GM18498 (cell line): ENCODE results near the gene QPCTL.
"Not testable (repeated sequence)": the region's sequence is repeated elsewhere in the genome, so short reads cannot be mapped to it uniquely, and the experiment has no call there.

Experiments used
- ATAC-seq: cut with Tn5 transposase; IDR thresholded peaks from one replicate; pipeline ENCODE4 v1.9.1; 2021; ENCODE audit warnings: mild to moderate bottlenecking, moderate library complexity; ENCODE audit not compliant: unreplicated experiment

The QPCTL gene

DNA sequence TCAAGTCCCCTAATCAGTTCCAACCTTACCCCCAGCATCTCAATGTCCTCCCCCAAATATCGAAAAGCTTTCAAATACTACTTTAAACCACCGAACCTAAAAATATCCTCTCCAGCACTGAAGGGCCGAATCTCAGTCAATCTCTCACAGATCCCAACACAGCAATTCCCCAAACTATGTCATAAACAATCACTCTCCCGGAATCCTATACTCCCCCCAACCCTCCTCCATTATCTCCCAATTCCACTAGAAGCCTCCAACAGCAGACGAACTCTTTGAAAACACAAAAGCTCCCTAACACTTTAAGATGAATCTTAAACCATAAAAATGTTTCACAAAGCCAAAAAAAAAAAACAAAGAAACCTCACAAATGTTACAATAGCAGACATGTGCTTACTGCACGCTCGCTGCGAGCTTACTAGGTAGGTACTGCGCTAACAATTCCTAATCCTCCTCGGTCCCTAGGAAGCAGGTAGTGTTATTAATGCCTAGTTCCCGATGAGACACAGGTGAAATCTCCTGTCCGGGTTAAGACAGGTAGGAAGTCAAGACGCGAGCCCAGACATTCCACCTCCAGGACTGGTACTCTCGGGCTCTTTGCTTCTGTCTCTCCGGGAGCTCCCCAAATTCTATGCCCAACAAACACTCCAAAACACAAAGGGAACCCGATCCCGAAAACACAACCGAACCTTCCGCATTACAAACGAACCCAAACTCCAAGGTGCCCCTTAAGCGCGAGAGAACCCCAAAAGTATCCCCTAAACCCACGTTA is 24.1 kb downstream of the QPCTL start:
- ATAC-seq = peak; percentile 2

DNA sequence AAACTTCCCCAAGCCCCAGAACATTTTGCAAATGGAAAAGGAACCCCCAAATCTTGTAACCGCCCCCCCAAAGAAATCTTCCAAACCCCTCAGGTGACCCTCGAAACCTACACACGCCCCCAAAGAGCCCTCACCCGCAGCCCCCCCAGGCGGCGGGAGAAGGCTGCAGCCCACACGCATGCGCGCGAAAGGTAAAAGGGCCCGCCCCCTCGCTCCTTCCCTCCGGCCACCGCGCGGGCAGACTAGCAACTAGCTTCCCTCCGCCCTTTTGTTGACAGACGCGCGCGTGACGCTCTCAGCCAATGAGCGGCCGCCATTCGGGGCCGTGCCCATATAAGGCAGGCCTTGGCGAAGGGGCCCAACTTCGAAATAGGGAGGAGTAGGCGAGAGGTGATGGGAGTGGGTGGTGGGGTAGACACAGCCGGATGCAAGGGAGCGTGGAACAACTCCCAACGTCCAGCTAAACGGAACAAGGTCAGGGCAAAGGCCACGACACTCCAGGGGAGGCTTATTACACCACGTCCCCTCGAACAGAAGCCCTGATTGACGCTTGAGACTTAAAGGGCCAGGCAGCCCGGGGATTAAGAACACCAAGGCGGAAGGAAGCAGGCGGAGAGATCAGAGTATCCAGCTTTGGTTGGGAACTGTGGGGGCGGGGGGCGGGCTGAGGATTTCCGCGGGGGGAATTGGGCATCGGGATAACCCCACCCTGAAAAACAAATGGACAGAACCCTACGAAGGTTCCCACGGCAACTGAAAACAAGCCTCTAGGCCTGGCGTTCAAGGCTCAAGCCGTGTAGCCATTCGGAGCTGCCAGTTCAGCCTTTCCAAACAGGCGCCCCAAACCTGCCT is 24.9 kb downstream of the QPCTL start:
- ATAC-seq = peak; percentile 90

- no peak for ATAC-seq
These were observed 25.7 kb downstream of the QPCTL start for GRCh38 chr19:45717983-45718650.

GRCh38 chr19:45720065-45720464 is 27.6 kb downstream of the QPCTL start:
- ATAC-seq = not testable (repeated sequence)

DNA sequence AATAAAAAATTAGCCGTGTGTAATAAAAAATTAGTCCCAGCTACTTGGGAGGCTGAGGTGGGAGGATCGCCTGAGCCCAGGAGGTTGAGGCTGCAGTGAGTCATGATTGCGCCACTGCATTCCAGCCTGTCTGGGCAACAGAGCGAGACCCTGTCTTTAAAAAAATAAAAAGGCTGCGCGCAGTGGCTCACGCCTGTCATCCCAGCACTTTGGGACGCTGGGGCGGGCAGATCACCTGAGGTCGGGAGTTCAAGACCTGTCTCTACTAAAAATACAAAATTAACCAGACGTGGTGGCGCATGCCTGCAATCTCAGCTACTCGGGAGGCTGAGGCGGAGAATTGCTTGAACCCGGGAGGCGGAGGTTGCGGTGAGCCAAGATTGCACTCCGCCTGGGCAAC is 36.2 kb downstream of the QPCTL start:
- not testable (repeated sequence) for ATAC-seq

DNA sequence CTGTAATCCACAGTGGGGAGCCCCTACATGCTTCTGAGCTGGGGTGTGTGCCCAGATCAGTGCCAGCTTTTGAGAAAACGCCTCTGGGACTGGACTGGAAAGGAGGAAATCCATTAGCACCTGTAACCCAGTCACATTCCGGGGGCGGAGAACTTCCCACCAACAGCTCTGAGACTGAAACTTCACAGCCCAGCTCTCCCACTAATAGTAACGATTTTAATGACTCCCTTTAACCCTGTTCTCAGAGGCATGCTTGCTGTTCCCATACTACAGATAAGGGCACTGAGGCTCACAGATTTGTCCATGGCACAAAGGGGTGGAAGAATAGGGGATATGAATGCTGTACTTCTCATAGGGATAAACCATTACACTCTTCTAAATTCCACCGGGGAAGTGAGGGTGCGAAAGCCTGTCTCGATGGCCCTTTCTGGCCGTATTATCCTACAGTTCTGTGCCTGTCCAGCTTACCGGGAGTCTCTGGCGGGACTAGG is 37.4 kb downstream of the QPCTL start:
- no peak for ATAC-seq

DNA sequence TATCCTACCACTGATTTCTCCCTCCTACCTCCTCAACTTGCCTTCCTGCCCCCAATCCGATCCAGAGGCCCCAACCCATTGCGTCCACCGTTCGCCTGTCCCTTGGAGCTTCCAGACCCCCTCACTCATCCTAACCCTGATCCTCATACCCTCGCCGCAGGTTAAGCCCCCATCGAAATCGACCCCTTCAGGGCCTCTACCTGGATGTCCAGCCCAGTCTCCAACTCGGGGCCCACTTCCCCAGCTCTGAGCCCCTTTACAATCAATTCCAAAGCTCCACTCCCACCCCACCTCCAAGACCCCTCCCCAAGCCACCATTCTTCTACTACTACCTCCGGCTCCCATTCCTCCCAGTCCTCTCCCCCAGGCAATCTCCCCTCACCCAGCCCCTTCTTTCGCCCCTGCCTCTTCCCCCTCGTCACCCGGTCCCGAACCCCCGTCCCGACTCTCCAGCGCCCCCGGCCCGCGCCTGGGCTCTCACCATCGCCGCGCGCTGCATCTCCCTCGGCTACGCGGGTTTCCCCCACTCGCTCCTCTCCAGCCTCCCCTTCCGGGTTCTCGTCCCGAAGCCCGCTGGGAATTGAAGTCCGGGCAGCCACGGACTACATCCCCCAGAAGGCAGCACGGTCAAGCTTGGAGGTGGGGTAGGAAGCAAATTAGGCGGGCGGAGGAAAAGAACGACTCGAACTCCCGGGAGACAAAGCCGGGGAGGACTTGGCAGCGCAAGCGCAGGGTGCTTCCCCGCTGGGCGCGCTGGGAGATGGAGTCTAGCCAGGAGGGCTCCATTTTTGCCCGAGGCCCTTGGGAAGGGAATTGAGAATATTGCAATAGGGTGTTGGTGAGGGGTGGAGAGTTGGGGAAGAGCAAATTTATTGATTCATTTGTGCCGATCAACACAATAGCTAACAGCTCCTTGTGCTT is 38.2 kb downstream of the QPCTL start, which contains the start of gene FBXO46:
Gene FBXO46 (minus strand): TSS at position 529 of the 921 bp plus-strand sequence. CDS start 17,401 bp downstream, outside the sequence.
- ATAC-seq = peak; percentile 91

GRCh38 chr19:45733160-45733810 is 40.8 kb downstream of the QPCTL start, which contains the start of gene MEIOSIN:
MEIOSIN (plus strand) TSS chr19:45733439; CDS start chr19:45735377, 1,938 bp downstream.
- ATAC-seq = no peak

DNA sequence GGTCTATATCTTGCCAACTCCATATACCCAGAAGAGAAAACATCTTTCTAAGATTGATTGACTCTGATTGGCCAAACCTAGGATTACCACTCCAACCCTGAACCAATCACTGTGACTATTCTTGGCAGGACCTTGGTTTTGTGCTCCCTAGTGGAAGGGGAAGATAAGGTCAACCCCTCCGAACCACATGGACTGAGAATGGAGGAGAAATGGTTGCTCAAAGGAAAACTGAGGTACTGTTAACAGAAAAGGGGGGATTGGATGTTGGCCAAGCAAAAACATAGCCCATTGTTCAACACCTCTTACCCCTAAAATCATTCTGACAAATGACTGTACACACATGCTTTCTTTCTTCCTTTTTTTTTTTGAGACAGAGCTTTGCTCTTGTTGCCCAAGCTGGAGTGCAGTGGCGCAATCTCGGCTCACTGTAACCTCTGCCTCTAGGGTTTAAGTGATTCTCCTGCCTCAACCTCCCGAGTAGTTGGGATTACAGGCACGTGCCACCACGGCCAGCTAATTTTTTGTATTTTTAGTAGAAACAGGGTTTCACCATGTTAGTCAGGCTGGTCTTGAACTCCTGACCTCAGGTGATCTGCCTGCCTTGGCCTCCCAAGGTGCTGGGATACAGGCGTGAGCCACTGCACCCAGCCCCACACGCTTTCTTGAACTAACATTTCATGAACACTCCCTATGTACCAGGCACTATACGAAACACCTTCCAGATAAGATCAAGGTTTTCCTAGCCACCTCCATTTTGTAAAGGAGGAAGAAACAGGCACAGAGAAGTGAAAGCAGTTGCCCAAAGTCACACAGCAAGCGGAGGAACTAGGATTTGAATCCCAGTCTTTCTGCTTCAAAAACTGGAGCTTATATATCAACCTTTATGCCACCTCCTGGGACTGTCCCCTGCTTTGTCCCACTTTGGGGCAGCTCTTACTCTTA is 47.3 kb downstream of the QPCTL start:
- no peak for ATAC-seq

- no peak for ATAC-seq
These were observed 50.5 kb downstream of the QPCTL start for GRCh38 chr19:45742969-45743368.

DNA sequence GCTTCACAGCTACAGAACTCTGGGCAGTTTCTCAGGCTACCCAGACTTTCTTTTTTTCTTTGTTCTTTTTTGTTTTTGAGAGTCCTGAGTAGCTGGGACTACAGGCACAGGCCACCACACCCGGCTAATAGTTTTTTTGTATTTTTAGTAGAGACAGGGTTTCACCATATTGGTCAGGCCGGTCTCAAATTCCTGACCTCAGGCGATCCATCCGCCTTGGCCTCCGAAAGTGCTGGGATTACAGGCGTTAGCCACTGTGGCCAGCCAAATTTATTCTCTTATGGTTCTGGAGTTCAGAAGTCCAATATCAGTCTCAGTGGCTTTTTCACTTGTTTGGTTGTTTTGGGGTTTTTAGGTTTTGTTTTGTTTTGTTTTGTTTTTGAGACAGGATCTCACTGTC is 53.1 kb downstream of the QPCTL start:
- ATAC-seq = no peak

GRCh38 chr19:45746866-45747265 is 54.4 kb downstream of the QPCTL start:
- ATAC-seq = no peak

DNA sequence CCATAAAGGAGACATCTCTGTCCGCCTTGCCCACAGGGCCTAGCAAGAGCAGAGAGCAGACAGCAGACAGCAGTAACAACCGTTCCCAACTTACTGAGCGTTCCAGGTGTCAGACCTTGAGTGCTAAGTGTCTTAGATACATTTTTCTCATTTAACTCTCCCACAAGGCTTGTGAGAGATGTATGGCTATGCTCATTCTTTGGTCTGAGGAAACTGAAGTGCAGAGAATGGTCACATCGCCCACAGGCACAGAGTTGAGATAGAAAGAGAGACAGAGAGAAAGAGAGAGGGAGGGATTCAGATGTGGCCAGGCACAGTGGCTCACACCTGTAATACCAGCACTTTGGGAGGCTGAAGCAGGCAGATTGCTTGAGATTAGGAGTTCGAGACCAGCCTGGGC is 55.0 kb downstream of the QPCTL start:
- ATAC-seq = no peak

- not testable (repeated sequence) for ATAC-seq
These were observed 59.0 kb downstream of the QPCTL start for GRCh38 chr19:45751483-45751882.

DNA sequence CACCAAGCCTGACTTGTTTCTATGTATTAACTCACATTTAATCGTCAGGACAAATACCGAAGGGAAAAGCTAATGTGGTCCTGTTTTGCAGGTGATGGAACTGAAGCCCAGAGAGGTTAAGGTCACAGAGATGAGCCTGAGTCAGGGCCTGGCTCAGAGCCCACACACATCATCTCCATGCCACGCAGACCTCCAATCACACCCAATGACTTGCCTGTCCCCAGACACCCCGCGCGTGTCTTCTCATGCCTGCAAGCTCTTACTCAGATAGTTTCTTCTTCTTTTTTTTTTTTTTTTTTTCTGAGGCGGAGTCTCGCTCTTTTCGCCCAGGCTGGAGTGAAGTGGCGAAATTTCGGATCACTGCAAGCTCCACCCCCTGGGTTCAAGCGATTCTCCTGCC is 60.2 kb downstream of the QPCTL start:
- no peak for ATAC-seq

GRCh38 chr19:45753548-45753947 is 61.1 kb downstream of the QPCTL start:
- ATAC-seq = no peak
